OCI-LY3 (cell line): ENCODE results near the gene PDXP.

Source experiments
- CTCF ChIP-seq: fragments of 200-600, 300-600 bp; sonication (generic); IDR thresholded peaks from 2 replicates; pipeline ENCODE4 v1.5.1; 2014; ENCODE audit warnings: antibody characterized with exemption, low read length, low read depth
- EZH2phosphoT487 ChIP-seq: fragments of 200-600 bp; shearing (Covaris generic); IDR thresholded peaks from 2 replicates; pipeline ENCODE4 v1.6.1; 2018; ENCODE audit warnings: antibody characterized with exemption, mixed run types, low read depth

DNA sequence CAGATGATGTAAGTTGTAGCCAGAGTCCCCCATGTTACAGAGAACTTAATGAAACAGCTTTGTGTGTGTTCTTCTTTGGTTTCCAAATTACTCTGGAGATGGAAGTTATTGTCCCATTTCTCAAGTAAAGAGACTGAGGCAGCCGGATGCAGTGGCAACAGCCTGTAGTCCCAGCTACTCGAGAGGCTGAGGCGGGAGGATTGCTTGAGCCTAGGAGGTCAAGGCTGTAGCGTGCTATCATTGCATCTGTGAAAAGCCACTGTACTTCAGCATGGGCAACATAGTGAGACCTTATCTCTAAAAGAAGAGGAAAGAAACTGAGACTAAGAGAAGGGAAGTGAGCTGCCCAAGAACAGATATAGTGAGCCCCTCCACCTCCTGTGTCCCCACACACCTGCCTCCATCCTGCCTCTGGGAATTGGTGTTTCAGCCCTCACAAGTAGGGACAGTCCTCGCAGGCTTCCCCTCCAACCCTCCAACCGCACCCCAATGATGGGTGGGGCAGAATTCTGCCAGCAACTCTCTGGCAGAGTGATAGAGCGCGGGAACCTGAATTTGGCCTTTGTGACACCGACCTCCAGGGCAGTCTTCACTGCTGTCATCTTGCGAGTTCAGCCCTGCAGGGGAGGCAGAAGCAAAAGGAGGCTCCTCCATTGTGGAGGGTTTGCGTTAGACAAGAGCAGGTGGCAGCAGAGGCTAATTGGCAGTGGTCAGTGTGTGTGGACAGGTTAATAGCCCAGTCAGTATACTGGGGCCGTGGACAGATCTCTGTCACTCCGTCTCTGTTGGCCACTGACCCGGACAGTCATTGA lies 1.6 kb downstream of the PDXP start:
- no peak for TF ChIP-seq CTCF
- TF ChIP-seq EZH2phosphoT487, result no peak
